ENCODE data around the gene PCNX2. TPM values are rescaled to one million over a fixed set of nuclear protein-coding genes. Genes with fewer than 3 reads are reported as not detected.

Gene PCNX2
- total and polyA plus RNA-seq, 2 donors (not counting 3 experiments of a cell fraction or from before 2014, with no cell fraction given), result 6.6 to 11.0 TPM

DNA sequence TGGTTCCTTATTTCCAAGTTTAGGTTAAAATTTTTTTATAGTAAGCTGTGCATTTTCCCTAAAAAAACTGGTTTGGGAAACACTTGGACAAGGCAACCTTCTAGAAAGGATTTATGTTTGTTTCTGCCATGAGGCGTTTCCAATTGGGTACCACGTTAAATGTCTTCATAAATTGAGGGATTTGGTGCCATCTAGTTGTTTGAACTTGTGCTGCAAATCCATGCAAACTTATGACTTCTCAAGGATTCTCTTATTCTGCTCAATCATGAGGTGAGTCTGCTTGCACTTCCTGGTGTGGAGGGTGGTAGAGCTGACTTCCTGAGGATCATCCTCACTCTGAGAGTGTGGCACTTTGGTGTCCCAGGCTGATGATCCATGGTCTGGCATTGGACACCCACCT lies 123.3 kb downstream of the PCNX2 start:
- Histone ChIP-seq H3K9ac (replicated peaks; ENCODE audit: extremely low read depth, insufficient read depth, low read length) (no peak overlapping the region), H3K4me2 (ENCODE audit: insufficient read depth, low read length) (no peak overlapping the region), H3K27me3 (ENCODE audit: control insufficient read depth in 2 of 2, insufficient read depth in 2 of 2, low read length in 2 of 2) (no peaks in the 10 kb centered on the region), H4K20me1 (replicated peaks; ENCODE audit: control insufficient read depth, extremely low read depth, insufficient read depth, low read length) (no peaks in the 10 kb centered on the region), H3K36me3 (ENCODE audit: control insufficient read depth in 2 of 2, extremely low read depth in 1 of 2, insufficient read depth in 2 of 2, low read length in 2 of 2) (no peaks in the 10 kb centered on the region), H2AFZ (ENCODE audit: low read depth, low read length) (no peak overlapping the region), H3K27ac (ENCODE audit: insufficient read depth, low read depth, low read length) (no peak overlapping the region), H3K4me1 (ENCODE audit: control insufficient read depth, extremely low read depth, insufficient read depth, low read length) (no peaks in the 10 kb centered on the region), H3K79me2 (ENCODE audit: control insufficient read depth, insufficient read depth, low read length) (no peaks in the 10 kb centered on the region), H3K9me1 (replicated peaks; ENCODE audit: control insufficient read depth, extremely low read depth, insufficient read depth, low read length) (no peaks in the 10 kb centered on the region), H3K9me3 (replicated peaks; ENCODE audit: control insufficient read depth, insufficient read depth, low read length) (no peaks in the 10 kb centered on the region), H3K4me3 (replicated peaks in 1 of 3; ENCODE audit: insufficient read depth in 1 of 3, low read depth in 1 of 3, low read length in 3 of 3) (no peak overlapping the region)
- ChIA-PET CTCF (interaction anchor here (1.1 to 2.0 kb wide), 2 partner anchors 535 to 538 kb away, joined by 3 to 6 read pairs; no protein-coding TSS in a partner anchor), POLR2A (no interaction called here)
- no peak for TF ChIP-seq FOS (IDR thresholded peaks at IDR 0.05; ENCODE audit: borderline replicate concordance, insufficient read depth, low read length)
- TF ChIP-seq POLR2AphosphoS5 (IDR thresholded peaks at IDR 0.05; ENCODE audit: insufficient read depth, low read depth, low read length), result no peak
- TF ChIP-seq CTCF (IDR thresholded peaks at IDR 0.05; ENCODE audit: extremely low read depth in 1 of 2, insufficient read depth in 1 of 2, low read depth in 1 of 2, low read length in 2 of 2), result peak; percentile 26 to 42
- dilution Hi-C loops (cut with MboI; ENCODE audit: extremely low pct_ligation_motif_present, low sequenced_read_pairs), result no loop called here
- DNase-seq (ENCODE audit: low read depth, low spot score) (peak; percentile 67), FAIRE-seq (peak; percentile 48)
- intact Hi-C loops (cut with micrococcal nuclease), result loop anchor here (1.0 to 10.0 kb wide), 7 partner anchors 59 to 542 kb away; partner anchors contain the start of genes MAP10 and SIPA1L2
- BruUV-seq (replicated peaks), result no TSS peak

DNA sequence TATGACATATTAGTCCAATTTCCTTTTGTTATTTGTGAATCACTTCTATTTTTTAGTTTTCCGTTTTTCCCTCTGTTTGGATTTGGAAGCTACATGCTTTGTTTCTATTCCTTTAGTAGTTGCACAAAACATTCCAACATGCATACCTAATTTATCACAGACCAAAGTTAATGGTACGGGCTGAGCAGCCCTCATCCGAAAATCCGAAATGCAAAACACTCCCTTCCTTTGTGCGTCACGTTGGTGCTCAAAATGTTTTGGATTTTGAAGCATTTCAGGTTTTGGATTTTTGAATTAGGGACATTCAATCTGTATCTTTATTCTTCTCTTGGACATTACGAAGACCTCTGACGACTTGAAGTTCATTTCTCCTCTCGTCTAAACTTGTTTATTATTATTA lies 124.8 kb downstream of the PCNX2 start:
- no peaks in the 10 kb centered on the region for H3K9me3 ChIP-seq (replicated peaks; ENCODE audit: control insufficient read depth, insufficient read depth, low read length)
- BruUV-seq (replicated peaks), result no TSS peak
- no peak overlapping the region for H3K4me2 ChIP-seq (ENCODE audit: insufficient read depth, low read length)
- no peaks in the 10 kb centered on the region for H3K79me2 ChIP-seq (ENCODE audit: control insufficient read depth, insufficient read depth, low read length)
- H3K36me3 ChIP-seq (ENCODE audit: control insufficient read depth in 2 of 2, extremely low read depth in 1 of 2, insufficient read depth in 2 of 2, low read length in 2 of 2), result no peaks in the 10 kb centered on the region
- H3K27me3 ChIP-seq (ENCODE audit: control insufficient read depth in 2 of 2, insufficient read depth in 2 of 2, low read length in 2 of 2), result no peaks in the 10 kb centered on the region
- CTCF ChIA-PET, result no interaction called here
- intact Hi-C loops (cut with micrococcal nuclease), result loop anchor here (5.0 to 10.0 kb wide), 3 partner anchors 148 to 366 kb away; partner anchors contain the start of gene MAP10
- no peak overlapping the region for H3K4me3 ChIP-seq (replicated peaks in 1 of 3; ENCODE audit: insufficient read depth in 1 of 3, low read depth in 1 of 3, low read length in 3 of 3)
- H3K9ac ChIP-seq (replicated peaks; ENCODE audit: extremely low read depth, insufficient read depth, low read length), result no peak overlapping the region
- dilution Hi-C loops (cut with MboI; ENCODE audit: extremely low pct_ligation_motif_present, low sequenced_read_pairs), result no loop called here
- H3K4me1 ChIP-seq (ENCODE audit: control insufficient read depth, extremely low read depth, insufficient read depth, low read length), result no peaks in the 10 kb centered on the region
- H4K20me1 ChIP-seq (replicated peaks; ENCODE audit: control insufficient read depth, extremely low read depth, insufficient read depth, low read length), result no peaks in the 10 kb centered on the region
- H3K27ac ChIP-seq (ENCODE audit: insufficient read depth, low read depth, low read length), result no peak overlapping the region
- FAIRE-seq, result no peak
- H3K9me1 ChIP-seq (replicated peaks; ENCODE audit: control insufficient read depth, extremely low read depth, insufficient read depth, low read length), result no peaks in the 10 kb centered on the region
- no peak overlapping the region for H2AFZ ChIP-seq (ENCODE audit: low read depth, low read length)
- POLR2A ChIA-PET, result interaction anchor here (0.6 kb wide), 1 partner anchor 219 kb away, joined by 7 read pairs; no protein-coding TSS in a partner anchor
- TF ChIP-seq FOS (IDR thresholded peaks at IDR 0.05; ENCODE audit: borderline replicate concordance, insufficient read depth, low read length) (no peak), CTCF (IDR thresholded peaks at IDR 0.05; ENCODE audit: extremely low read depth in 1 of 2, insufficient read depth in 1 of 2, low read depth in 1 of 2, low read length in 2 of 2) (no peak), POLR2AphosphoS5 (IDR thresholded peaks at IDR 0.05; ENCODE audit: insufficient read depth, low read depth, low read length) (no peak), MYC (IDR thresholded peaks at IDR 0.05; ENCODE audit: low read depth, low read length) (no peak), EZH2 (IDR thresholded peaks at IDR 0.05; ENCODE audit: borderline replicate concordance, low read depth, low read length, severe bottlenecking) (no peak), JUN (IDR thresholded peaks at IDR 0.05; ENCODE audit: borderline replicate concordance, insufficient read depth, insufficient read length, low read depth) (no peak), MAX (IDR thresholded peaks at IDR 0.05; ENCODE audit: insufficient read depth, insufficient read length) (no peak), GATA2 (IDR thresholded peaks at IDR 0.05; ENCODE audit: insufficient read depth, insufficient read length, low read depth, low read length) (no peak), POLR2A (IDR thresholded peaks at IDR 0.05; ENCODE audit: low read depth, low read length) (no peak)
- no peak for DNase-seq (ENCODE audit: low read depth, low spot score)
